HEK293T (cell line): ENCODE data around the gene ANO1.

ENCODE experiments used
- BHLHE40 ChIP-seq: fragments of 450-650 bp; IDR thresholded peaks from 2 replicates; pipeline ENCODE4 v1.6.1; 2016; ENCODE audit warnings: mild to moderate bottlenecking, moderate library complexity, borderline replicate concordance
- FOXA1 ChIP-seq: fragments of 450-650 bp; IDR thresholded peaks from 2 replicates; pipeline ENCODE4 v1.6.1; 2016; ENCODE audit warnings: mild to moderate bottlenecking
- FOXK2 ChIP-seq: fragments of 450-650 bp; IDR thresholded peaks from 2 replicates; pipeline ENCODE4 v1.6.1; 2016; ENCODE audit warnings: mild to moderate bottlenecking
- NFRKB ChIP-seq: fragments of 450-650 bp; IDR thresholded peaks from 2 replicates; pipeline ENCODE4 v1.6.1; 2016; ENCODE audit warnings: mild to moderate bottlenecking, moderate library complexity
- SUZ12 ChIP-seq: fragments of 450-650 bp; IDR thresholded peaks from 2 replicates; pipeline ENCODE4 v1.6.1; 2016; ENCODE audit warnings: mild to moderate bottlenecking
- TARDBP ChIP-seq: fragments of 450-650 bp; IDR thresholded peaks from 2 replicates; pipeline ENCODE4 v1.6.1; 2016
- TF ChIP-seq, protein P1 (sequence below): fragments of 450-650 bp; IDR thresholded peaks from 2 replicates; pipeline ENCODE4 v1.6.1; 2016

DNA sequence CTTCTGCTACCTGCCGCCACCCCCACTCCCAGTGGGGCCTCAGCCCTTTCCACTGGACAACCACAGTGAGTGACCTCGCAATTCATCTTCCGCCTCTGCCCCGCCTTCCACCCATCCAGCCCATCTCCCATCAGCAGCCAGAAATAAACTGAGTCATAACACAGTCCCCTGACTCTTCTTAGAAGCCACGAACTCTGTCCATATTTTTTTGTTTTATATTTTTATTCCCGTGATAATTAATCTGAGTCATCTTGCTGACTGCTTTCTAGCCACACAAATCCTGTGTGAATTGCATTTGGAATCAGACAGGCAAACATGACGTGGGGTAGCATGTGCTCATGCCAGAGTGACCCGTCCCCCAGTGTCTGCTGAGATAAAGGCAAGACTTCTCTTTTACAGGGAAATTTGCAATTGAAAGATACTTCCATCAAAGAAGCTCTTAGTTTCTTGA lies 132.0 kb downstream of the ANO1 start:
- TF ChIP-seq, protein P1, sequence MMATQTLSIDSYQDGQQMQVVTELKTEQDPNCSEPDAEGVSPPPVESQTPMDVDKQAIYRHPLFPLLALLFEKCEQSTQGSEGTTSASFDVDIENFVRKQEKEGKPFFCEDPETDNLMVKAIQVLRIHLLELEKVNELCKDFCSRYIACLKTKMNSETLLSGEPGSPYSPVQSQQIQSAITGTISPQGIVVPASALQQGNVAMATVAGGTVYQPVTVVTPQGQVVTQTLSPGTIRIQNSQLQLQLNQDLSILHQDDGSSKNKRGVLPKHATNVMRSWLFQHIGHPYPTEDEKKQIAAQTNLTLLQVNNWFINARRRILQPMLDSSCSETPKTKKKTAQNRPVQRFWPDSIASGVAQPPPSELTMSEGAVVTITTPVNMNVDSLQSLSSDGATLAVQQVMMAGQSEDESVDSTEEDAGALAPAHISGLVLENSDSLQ, result no peak
- TF ChIP-seq BHLHE40, result no peak
- TF ChIP-seq NFRKB, result no peak
- no peak for TF ChIP-seq TARDBP
- no peak for TF ChIP-seq FOXA1
- no peak for TF ChIP-seq FOXK2
- TF ChIP-seq SUZ12, result no peak
